NT2/D1 (cell line): ENCODE measurements around the gene SMG6.

ENCODE experiments used
- DNase-seq: peaks from one replicate; pipeline ENCODE4 v3.0.0-alpha.2; 2011; ENCODE audit warnings: low read depth, low spot score
- H3K27me3 ChIP-seq: 2 replicates; pipeline ENCODE4 v1.6.0; 2011; ENCODE audit warnings: mild to moderate bottlenecking; ENCODE audit not compliant: insufficient read length, insufficient read depth
- H3K36me3 ChIP-seq: 2 replicates; pipeline ENCODE4 v1.6.1; 2011; ENCODE audit warnings: mild to moderate bottlenecking, low read length, mixed read lengths; ENCODE audit not compliant: insufficient read depth, insufficient read length
- H3K4me1 ChIP-seq: 2 replicates; pipeline ENCODE4 v1.5.1; 2011; ENCODE audit not compliant: insufficient read depth, insufficient read length
- H3K4me3 ChIP-seq: 2 replicates; pipeline ENCODE4 v1.5.1; 2011; ENCODE audit warnings: low read depth; ENCODE audit not compliant: insufficient read length
- H3K9ac ChIP-seq: 2 replicates; pipeline ENCODE4 v1.6.0; 2011; ENCODE audit warnings: low read depth; ENCODE audit not compliant: insufficient read length
- H3K9me3 ChIP-seq: 2 replicates; pipeline ENCODE4 v1.5.1; 2011; ENCODE audit warnings: mild to moderate bottlenecking, low read length; ENCODE audit not compliant: insufficient read depth
- SUZ12 ChIP-seq: IDR thresholded peaks from 2 replicates; pipeline ENCODE4 v1.6.1; 2011; ENCODE audit not compliant: insufficient read length, insufficient read depth; ENCODE audit errors: extremely low read depth
- YY1 ChIP-seq: IDR thresholded peaks from 2 replicates; pipeline ENCODE4 v1.6.1; 2011; ENCODE audit not compliant: insufficient read length, insufficient read depth
- ZNF274 ChIP-seq: IDR thresholded peaks from 2 replicates; pipeline ENCODE4 v1.6.1; 2011; ENCODE audit warnings: mild to moderate bottlenecking, low read depth, low read length

The SMG6 gene

GRCh38 chr17:2050300-2051060 is 253.1 kb downstream of the SMG6 start:
- H3K9me3 ChIP-seq, result no peaks in the 10 kb centered on the region; the same call in 1 of the 2 replicates
- peak overlapping the region; percentile 30 for H3K4me3 ChIP-seq
- H3K27me3 ChIP-seq, result peaks cover 69% of the 10 kb centered on the region
- no peak for TF ChIP-seq SUZ12
- no peak for TF ChIP-seq YY1
- TF ChIP-seq ZNF274, result no peak
- H3K36me3 ChIP-seq, result no peaks in the 10 kb centered on the region
- H3K4me1 ChIP-seq, result peaks cover 15% of the 10 kb centered on the region
- no peak for DNase-seq
- H3K9ac ChIP-seq, result no peak overlapping the region

GRCh38 chr17:2049333-2050299 is 254.0 kb downstream of the SMG6 start:
- peak overlapping the region; percentile 46 for H3K4me3 ChIP-seq
- H3K27me3 ChIP-seq, result peaks cover 60% of the 10 kb centered on the region
- peak overlapping the region; percentile 65 for H3K9ac ChIP-seq
- no peaks in the 10 kb centered on the region; the same call in 1 of the 2 replicates for H3K9me3 ChIP-seq
- H3K36me3 ChIP-seq, result peaks cover 8% of the 10 kb centered on the region
- TF ChIP-seq SUZ12 (no peak), ZNF274 (no peak), YY1 (no peak)
- no peak for DNase-seq
- H3K4me1 ChIP-seq, result peaks cover 12% of the 10 kb centered on the region

- peaks cover 52% of the 10 kb centered on the region for H3K27me3 ChIP-seq
- peaks cover 15% of the 10 kb centered on the region for H3K36me3 ChIP-seq
- H3K4me3 ChIP-seq, result no peak overlapping the region
- H3K4me1 ChIP-seq, result peaks cover 10% of the 10 kb centered on the region
- H3K9ac ChIP-seq, result no peak overlapping the region
- H3K9me3 ChIP-seq, result no peaks in the 10 kb centered on the region
- no peak for DNase-seq
- no peak for TF ChIP-seq SUZ12
- no peak for TF ChIP-seq YY1
- no peak for TF ChIP-seq ZNF274
These were observed 254.8 kb downstream of the SMG6 start for GRCh38 chr17:2048805-2049204.

- Histone ChIP-seq H3K9ac (no peak overlapping the region), H3K36me3 (peaks cover 28% of the 10 kb centered on the region), H3K4me3 (no peak overlapping the region), H3K27me3 (peaks cover 42% of the 10 kb centered on the region), H3K4me1 (peaks cover 16% of the 10 kb centered on the region), H3K9me3 (no peaks in the 10 kb centered on the region)
- no peak for TF ChIP-seq SUZ12
- DNase-seq, result no peak
These were observed 256.0 kb downstream of the SMG6 start for GRCh38 chr17:2047590-2047989.

- H3K4me1 ChIP-seq, result peaks cover 15% of the 10 kb centered on the region
- H3K36me3 ChIP-seq, result peaks cover 46% of the 10 kb centered on the region
- peaks cover 19% of the 10 kb centered on the region for H3K27me3 ChIP-seq
- TF ChIP-seq YY1 (no peak), ZNF274 (no peak), SUZ12 (no peak)
- no peak for DNase-seq
- no peak overlapping the region for H3K9ac ChIP-seq
- H3K9me3 ChIP-seq, result no peaks in the 10 kb centered on the region
- H3K4me3 ChIP-seq, result no peak overlapping the region
These were observed 259.2 kb downstream of the SMG6 start for GRCh38 chr17:2044263-2044894.

GRCh38 chr17:2043785-2044184 is 259.8 kb downstream of the SMG6 start:
- DNase-seq, result no peak
- TF ChIP-seq SUZ12, result no peak
- TF ChIP-seq ZNF274, result no peak
- TF ChIP-seq YY1, result no peak

More at GRCh38 chr17:2043785-2044184, 259.8 kb downstream of the SMG6 start:
- peaks cover 47% of the 10 kb centered on the region for H3K36me3 ChIP-seq
- no peak overlapping the region for H3K9ac ChIP-seq
- peaks cover 15% of the 10 kb centered on the region for H3K4me1 ChIP-seq
- peaks cover 13% of the 10 kb centered on the region for H3K27me3 ChIP-seq
- H3K9me3 ChIP-seq, result no peaks in the 10 kb centered on the region
- H3K4me3 ChIP-seq, result no peak overlapping the region
